ENCODE results near the gene JAM2.
A peak's percentile ranks its signal among the peaks of the same experiment; 100 is the strongest.
"Not testable (repeated sequence)": the region's sequence is repeated elsewhere in the genome, so short reads cannot be mapped to it uniquely, and the experiment has no call there.

The JAM2 gene

DNA sequence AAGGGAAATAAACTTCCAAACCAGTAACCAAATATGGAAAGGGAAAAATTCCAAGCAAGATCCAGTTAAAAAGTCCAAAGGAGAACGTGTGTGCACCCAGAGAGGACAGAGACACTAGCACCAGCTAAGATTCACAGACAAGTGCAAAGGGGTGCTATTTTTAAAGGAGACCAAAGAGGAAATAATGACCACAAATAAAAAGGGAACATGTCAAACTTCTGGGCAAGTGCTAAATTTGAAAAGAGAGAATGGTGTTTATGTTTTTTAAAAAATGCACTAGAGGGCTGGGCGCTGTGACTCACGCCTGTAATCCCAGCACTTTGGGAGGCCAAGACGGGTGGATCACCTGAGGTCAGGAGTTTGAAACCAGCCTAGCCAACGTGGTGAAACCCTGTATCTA lies 8.6 kb downstream of the JAM2 start:
- no peak for DNase-seq

DNA sequence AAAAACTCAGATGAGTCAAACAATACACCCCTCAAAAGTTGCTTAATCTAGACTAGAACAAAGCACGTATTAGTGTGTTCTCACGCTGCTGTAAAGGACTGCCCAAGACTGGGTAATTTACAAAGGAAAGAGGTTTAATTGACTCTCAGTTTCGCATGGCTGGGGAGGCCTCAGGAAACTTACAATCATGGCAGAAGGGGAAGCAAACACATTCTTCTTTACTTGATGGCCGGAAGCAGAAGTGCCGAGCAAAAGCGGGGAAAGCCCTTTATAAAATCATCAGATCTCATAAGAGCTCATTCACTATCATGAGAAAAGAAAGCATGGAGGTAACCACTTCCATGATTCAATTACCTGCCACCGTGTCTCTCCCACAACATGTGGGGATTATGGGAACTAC lies 10.1 kb downstream of the JAM2 start:
- no peak for DNase-seq

DNA sequence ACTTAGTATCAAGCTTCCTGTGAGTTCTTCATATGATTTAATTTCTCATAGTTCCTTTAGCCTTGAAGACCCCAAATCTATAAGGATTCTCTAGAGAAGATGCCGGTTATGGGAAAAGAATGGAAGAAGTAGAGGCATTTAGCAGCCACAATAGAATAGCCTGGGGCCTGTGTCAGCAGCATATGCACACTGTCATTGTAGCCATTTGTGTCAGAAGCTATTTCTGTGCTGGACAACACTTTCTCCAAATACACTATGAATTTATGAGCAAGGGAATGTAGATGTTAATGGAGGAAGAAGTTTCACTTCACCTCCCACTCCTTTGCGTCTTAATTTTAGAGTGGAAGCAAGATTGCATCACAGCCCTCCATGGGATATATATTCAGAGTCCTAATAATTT lies 17.4 kb downstream of the JAM2 start:
- DNase-seq, result no peak

DNA sequence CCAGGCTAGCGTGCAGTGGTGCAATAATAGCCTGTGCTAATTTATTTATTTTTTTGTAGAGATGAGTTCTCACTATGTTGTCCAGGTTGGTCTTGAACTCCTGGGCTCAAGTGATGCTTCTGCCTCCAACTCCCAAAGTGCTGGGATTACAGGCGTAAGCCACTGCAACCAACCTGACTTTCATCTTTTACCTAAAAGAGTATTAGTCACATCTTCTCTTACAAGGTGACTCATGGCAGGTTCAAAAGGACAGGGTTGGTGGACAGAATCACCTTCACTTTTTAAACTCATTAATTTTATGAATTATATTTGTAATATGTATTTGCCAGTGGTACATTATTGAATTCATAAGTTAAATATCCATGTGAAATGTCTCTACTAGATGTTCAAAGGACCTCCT lies 18.1 kb downstream of the JAM2 start:
- no peak for DNase-seq

DNA sequence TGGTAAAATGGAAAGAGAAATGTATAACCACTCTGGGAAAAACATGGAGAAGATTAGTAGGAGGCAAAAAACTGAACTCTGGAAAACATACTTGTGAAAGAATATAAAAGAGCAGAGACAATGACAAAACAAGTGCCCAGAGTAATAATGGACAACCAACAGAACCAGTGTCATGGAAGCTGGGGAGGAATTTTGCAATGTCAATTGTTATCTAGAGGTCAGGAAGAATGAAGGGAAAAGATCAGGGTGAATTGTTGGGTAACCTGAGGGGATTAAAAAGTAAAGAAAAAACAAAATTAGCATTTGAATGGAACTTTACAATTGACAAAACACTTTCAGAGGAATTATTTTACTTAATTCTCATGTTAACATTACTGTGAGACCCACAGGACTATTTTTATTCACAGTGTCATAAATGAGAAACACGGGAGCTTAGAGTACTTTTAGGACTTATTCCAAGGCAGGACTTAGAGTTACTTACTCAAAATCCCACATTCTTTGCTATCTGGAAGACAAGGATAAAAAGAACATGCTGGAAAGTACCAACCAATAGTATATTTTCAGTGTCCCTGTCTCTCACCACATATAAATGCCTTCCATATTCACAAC lies 19.5 kb downstream of the JAM2 start:
- DNase-seq, result no peak

DNA sequence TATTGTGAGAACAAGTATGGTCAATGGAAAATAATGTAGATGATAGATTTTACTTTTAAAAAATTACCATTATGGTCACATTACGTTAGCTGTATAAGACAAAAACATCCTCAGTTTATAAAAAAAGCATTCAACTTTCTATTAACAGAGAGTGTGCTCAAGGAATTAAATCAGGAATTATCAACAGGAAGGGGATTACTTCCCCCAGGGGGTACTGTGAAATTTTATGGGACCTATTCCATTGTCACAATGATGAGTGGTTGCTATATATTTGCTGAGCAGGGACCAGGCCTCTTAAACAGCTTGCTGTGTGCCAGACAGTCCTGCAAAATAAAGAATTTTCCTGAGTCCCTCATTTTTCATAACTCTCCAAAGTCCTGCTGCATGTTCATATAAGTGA lies 21.2 kb downstream of the JAM2 start:
- no peak for DNase-seq

DNA sequence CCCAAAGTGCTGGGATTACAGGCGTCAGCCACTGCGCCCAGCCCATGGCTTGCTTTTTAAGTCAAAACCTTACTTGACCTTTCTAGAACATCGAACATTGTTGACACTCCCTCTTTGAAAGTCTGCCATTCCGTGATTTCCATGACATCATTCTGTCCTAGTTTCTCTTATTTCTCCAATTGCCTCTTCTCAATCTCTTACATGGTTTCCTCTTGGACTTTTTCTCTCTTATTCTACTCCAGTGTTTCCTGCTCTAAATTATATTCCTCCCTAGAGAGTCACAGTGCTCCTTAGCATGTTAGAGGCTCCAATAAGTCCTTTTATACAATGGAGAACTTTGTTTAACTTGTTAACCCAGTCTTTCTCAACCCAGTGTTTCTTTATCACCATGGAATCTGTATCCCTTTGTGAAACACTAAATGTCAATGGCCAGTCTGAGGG lies 25.5 kb downstream of the JAM2 start:
- DNase-seq, result no peak

DNA sequence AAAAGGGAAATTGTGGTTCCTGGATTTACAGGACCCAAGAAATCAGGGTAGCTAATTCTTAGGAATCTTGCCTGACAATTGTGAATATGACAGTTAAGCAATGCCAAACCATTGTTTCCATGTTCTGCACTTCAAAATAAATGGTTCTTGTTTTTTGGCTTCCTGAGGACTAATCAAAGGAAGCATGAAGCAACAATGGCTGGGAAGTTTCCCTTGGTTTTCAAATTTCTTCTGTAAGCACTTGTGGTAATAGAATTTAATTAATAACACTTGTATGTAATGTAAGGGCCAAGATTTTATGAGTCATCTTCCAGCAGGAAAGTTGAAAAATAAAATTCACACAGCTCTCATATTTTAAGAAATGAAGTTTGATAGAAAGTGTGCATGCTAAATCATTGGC lies 31.7 kb downstream of the JAM2 start:
- DNase-seq, result no peak

DNA sequence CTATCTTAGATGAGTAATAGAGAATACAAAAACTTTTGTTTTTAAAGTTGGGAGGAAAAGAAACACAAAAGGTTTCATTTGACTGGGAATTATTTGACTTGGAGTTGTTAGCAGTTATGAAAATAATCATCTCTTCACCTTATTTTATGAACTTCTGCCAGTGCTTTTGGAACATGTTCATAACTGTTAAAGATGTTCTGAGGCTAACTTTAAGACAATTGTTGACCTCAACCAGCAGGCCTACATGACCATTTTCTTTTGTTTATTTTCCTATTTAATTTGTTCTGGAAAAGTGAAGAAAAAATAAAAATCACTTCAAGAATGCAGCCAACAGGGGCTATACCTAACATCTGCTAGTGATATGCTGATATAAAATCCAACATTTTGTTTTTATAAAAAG lies 37.4 kb downstream of the JAM2 start:
- DNase-seq, result no peak

DNA sequence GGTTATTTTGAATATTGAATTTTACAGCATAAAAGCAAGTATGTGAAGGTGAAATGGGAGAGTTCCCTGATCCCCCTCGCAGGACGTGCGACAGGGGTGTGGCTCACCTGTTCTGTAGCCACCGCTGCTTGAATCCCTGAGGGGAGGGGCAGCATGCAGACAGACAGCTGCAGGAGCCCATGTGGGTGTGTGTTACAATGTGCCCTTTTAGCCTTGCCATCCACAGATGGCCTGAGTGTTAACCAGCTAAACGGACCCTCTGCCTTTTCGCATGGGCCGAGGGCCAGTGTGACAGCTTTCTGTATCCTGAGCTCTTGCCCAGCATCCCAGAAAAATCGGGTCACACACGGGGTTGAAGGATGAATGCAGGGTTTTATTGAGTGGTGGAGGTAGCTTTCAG lies 43.3 kb downstream of the JAM2 start:
- no peak for DNase-seq

DNA sequence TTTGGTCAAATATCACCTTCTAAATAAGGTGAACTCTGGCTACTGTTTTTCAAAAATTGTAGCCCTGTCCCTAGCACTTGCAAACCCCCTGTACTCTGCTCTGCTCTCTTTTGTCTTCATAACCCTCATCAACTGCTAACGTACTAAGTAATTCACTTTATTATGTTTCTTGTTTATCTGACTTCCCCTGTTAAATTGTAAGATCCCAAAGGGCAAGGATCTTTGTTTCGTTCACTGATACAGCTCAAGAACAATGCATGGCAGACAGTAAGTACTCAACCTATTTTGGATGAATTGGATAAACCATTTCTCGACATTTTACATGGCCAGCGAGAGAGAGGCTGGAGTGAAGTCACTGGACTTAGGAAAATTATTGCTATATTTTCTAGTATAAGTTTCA lies 48.7 kb downstream of the JAM2 start:
- no peak for DNase-seq

DNA sequence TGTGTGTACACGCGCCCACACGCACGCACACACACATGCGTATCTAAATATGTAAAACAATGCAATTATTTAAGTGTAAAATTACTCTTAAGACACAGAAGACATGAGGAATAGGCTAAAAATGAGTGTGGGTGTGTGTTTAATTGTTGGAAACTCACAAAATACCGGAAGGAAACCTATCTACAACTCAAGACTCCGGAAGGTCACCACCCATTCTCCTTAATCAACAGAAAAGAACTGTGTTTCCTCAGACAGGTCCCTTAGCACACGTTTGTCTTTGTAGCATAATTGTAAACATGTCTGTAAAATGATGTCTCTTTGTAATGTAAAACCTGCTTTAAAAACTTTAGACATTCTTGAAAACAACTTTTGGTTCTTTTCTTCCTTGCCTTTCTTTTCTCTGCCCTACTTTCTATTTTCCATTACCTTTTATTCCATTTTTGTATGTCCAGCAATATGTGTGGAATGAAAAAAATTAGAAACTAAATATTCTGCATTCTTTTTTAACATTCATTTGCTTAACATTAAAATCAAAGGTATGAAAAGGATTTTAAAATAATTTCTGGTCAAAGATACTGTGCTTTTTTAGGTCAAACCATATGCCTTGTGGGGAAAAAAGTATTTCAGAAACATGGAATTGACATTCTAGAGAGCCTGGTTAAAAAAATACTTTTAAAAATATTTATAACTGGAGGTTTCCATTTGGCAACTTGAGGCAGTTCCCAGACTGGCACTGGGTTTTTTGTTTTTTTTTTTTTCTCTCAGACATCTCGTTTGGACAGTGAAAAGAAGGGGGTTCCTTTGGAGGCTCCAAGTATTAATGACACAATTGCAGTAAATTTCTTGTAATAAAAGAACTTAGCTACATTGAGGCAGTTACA lies 49.5 kb downstream of the JAM2 start:
- DNase-seq, result no peak

DNA sequence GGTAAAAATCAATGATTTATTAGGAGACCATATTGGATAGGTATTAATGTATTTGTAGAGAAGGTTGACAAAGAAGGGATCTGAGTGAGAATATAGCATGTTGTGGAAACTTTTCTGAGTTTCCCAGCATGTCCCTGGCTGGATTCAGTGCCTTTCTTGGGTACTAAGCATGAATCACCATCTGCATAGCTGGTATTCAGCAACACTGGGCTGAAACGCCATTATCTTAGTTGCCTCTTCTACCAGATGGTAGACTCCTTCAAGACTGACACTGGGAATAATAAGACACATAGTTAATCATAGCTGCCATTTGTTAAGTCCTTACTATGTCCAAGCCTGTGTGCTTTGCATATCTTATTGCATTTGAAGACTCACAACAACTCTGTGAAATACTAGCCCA lies 50.2 kb downstream of the JAM2 start:
- DNase-seq, result no peak

DNA sequence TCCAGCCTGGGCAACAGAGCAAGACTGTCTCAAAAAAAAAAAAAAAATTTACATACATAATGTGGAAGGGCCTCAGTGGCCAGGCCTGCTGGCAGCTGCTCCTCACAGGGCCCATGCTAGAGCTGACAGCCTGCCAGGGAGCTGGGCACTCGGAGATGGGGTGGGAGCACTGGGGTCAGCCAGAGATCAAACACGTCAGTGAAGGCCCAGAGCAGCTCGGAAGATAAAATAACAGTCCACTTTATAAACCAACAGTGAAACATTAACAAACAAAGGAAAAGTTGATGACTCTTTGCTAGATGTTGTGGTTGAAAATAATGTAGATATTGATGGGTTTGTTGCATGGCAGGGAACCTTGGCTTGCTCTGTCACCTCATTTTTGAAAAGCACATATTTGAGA lies 52.9 kb downstream of the JAM2 start:
- no peak for DNase-seq

DNA sequence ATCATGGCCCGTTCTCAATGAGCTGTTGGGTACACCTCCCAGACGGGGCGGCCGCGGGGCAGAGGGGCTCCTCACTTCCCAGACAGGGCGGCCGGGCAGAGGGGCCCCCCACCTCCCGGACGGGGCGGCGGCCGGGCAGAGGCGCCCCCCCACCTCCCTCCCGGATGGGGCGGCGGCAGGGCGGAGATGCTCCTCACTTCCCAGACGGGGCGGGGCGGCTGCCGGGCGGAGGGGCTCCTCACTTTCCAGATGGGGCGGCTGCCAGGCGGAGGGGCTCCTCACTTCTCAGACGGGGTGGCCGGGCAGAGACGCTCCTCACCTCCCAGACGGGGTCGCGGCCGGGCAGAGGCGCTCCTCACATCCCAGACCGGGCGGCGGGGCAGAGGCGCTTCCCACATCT lies 56.4 kb downstream of the JAM2 start:
- DNase-seq, result not testable (repeated sequence)

DNA sequence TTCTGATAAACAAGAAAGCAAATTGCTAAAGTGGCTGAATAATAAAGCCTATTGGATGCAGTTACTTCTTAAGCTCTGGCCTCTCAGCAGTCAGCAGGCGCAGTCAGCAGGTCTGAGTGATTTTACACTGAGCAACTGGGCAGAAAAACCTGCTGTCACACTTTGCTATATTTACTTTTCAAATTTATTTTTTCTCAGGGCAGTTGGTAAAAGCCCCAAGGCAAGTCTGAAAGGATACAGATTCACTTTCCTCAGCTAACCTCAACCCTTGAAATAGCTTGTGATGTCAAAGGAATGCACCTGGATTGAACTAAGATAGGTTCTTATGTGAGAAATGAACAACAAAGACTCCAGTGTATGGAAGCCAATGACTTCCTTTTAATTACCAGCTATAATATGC lies 61.7 kb downstream of the JAM2 start:
- DNase-seq, result no peak

DNA sequence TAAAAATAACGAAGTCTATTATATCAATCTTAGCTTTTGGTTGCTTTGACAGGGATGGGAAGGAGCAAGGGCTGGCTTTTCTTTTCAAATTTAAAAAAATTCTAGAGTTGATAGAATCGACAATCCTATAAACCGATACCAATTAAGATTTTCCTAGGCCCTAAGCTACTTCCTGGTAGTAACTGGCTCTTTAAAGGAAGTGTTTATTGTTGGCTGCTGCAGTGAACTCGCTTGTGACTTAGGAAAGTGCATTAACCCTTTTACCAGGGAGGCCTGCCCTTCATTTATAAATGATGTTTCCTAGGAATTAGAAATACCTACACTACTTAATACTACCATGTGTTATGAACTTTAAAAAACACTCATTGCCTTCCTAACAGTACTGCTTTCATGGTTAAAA lies 62.5 kb downstream of the JAM2 start:
- DNase-seq, result no peak

DNA sequence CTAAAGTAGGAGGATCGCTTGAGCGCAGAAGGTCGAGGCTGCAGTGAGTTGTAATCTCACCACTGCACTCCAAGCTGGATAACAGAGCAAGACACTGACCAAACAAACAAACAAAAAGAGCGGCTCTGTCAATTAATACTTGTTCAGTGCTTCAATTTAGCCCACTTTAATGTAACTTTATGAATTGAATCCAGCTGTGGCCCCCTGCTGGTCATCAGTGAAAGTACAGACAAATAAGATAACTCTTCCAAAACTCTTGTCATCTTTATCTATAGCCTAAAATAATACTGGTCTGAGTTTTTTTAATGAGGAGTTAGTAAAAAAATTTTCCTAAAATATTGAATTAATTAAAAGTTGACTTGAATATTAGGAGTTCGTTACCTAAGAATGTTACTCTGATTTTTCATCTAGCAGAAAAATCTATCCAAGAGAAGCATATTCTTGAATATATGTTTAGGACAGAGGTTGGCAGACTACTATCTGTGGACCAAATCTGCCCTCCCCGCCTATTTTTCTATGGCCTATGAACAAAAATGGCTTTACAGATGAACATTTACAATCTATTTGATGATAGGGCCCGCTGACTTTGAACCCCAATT lies 69.5 kb downstream of the JAM2 start:
- DNase-seq, result peak; percentile 18

DNA sequence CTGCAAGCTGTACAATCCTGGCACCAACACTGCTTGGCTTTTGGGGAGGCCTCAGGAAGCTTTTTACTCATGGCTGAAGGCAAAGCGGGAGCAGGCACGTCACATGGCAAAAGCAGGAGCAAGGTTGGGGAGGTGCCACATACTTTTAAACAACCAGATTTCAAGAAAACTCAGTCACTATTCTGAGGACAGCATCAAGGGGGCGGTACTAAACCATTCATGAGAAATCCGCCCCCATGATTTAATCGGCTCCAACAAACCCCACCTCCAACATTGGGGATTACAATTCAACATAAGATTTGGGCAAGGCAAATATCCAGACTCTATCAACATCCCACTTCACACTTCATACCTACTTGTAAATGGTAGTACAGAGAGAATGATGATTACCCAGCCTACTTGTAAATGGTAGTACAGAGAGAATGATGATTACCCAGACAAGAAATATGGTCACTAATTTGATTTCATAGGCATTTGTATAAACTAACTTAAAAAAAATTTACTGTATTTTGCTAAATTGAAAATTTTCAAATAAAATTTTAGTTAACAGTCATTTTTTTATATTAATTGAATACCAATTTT lies 70.7 kb downstream of the JAM2 start:
- DNase-seq, result no peak

DNA sequence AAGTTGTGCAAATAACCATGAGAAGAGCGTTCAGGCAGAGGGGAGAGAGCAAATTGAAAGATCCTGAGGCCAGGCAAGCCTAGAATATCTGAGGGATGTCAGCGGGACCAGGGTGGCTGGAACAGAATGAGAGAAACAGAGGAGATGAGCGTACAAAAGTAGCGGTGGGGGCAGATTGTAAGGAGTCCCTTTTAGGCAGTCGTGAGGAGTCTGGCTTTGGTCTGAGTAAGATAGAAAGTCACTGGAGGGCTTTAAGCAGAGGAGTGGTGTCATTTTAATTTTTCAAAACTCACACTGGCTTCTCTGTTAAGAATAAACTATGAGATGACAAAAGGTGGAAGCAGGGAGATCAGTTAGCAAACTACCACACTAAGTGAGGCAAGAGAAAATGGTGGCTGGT lies 71.5 kb downstream of the JAM2 start:
- DNase-seq, result no peak

DNA sequence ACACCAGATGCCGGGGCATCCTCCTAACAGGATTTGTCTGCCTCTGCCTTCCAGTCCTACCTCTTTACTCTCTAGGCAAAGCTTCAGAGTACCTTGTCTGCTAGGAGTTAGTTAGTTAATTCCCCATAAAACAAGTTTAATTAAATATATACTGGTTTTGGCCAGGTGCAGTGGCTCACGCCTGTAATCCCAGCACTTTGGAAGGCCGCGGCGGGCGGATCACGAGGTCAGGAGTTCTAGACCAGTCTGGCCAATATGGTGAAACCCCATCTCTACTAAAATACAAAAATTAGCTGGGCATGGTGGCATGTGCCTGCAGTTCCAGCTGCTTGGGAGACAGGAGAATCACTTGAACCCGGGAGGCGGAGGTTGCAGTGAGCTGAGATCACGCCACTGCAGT lies 75.0 kb downstream of the JAM2 start:
- DNase-seq, result not testable (repeated sequence)

DNA sequence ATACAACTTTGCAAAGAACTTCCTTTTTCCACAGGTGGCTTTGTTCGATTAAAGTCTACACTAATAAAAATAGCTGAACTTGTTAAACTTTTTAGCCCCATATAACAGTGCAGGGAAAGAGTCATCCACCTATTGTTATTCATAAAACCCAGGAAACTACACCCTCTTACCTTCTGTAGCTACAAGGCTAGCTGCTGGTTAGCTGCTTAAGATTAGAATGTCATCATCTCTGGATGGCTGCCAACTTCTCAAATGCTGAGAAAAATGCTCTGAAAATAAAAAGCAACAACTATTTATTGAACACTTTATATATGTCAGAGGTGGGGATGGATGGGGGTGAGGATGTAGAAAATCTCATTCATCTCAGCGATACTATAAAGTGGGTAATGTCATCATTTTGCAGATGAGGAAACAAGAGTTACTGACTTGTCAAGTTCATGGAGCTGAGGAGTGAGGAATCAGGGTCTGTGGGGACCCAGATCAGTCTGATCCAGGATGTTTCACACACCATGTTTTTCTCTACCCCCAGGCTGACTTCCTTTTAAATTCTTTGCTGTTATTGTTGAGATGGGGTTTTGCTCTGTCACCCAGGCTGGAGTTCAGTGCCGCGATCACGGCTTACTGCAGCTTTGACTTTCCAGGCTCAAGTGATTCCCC lies 78.6 kb downstream of the JAM2 start:
- DNase-seq, result no peak

DNA sequence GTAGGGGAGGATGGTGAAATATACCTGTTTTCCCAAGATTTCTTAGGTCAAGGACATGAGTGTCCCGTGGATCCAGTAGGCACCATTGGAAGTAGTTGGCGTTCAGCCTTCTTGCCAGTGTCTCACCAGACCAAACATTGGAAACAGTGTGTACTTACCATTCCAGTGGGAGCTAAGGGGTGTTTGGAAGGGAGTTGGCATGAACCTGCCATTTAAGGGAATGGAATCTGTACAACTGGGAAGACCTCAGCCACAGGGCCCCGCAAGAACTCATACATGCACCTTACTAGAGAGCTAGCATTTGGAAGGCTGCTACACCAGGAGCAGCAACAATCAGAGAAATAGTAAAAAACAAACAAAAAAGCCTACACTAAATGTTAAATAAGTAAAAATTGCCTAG lies 82.9 kb downstream of the JAM2 start:
- DNase-seq, result no peak
